Hematopoietic multipotent progenitor cell treated with erythropoietin and hydrocortisone succinate and interleukin-3 and kit ligand, for 4 days (in vitro differentiated cells): ENCODE measurements around the gene RND3.
A peak's percentile ranks its signal among the peaks of the same experiment; 100 is the strongest.

ENCODE experiments used
- DNase-seq: peaks from one replicate; pipeline ENCODE4 v3.0.0-alpha.2; 2015

The RND3 gene

GRCh38 chr2:150491943-150492342, 4.5 kb upstream of the RND3 start:
- no peak for DNase-seq

GRCh38 chr2:150491430-150491829, 4.0 kb upstream of the RND3 start:
- no peak for DNase-seq

- no peak for DNase-seq
Measured at GRCh38 chr2:150490466-150490865, 3.0 kb upstream of the RND3 start.

- peak; percentile 11 for DNase-seq
Measured at GRCh38 chr2:150486539-150487484, 655 bp downstream of the RND3 start.

GRCh38 chr2:150485871-150486538, 1.5 kb downstream of the RND3 start:
- DNase-seq: peak; percentile 1

GRCh38 chr2:150485114-150485870, 2.2 kb downstream of the RND3 start:
- DNase-seq: peak; percentile 36

GRCh38 chr2:150484461-150485021, 2.9 kb downstream of the RND3 start:
- no peak for DNase-seq

- no peak for DNase-seq
Measured at GRCh38 chr2:150484006-150484405, 3.5 kb downstream of the RND3 start.

- no peak for DNase-seq
Measured at GRCh38 chr2:150483532-150483931, 3.9 kb downstream of the RND3 start.

GRCh38 chr2:150482667-150483400, 4.6 kb downstream of the RND3 start:
- no peak for DNase-seq

GRCh38 chr2:150482111-150482510, 5.4 kb downstream of the RND3 start:
- DNase-seq: no peak

GRCh38 chr2:150480971-150481830, 6.3 kb downstream of the RND3 start:
- no peak for DNase-seq

GRCh38 chr2:150480241-150480640, 7.2 kb downstream of the RND3 start:
- DNase-seq: no peak

GRCh38 chr2:150479075-150479915, 8.2 kb downstream of the RND3 start:
- DNase-seq: no peak

GRCh38 chr2:150478200-150478974, 9.1 kb downstream of the RND3 start:
- DNase-seq: no peak

GRCh38 chr2:150477347-150477746, 10.1 kb downstream of the RND3 start:
- DNase-seq: no peak

GRCh38 chr2:150476809-150477302, 10.6 kb downstream of the RND3 start:
- DNase-seq: no peak

- no peak for DNase-seq
Measured at GRCh38 chr2:150476286-150476685, 11.2 kb downstream of the RND3 start.
